HG03066 (cell line): Measurements from ENCODE around the gene POLR3G.

Experiments used
- ATAC-seq: cut with Tn5 transposase; IDR thresholded peaks from one replicate; pipeline ENCODE4 v1.9.1; 2021; ENCODE audit warnings: low read depth; ENCODE audit not compliant: unreplicated experiment

The POLR3G gene

GRCh38 chr5:90495146-90495545, 20.5 kb downstream of the POLR3G start:
- ATAC-seq, result no peak

GRCh38 chr5:90503596-90503995, 28.9 kb downstream of the POLR3G start:
- ATAC-seq, result no peak

- ATAC-seq, result no peak
Observed at GRCh38 chr5:90504743-90505142, 30.1 kb downstream of the POLR3G start.

DNA sequence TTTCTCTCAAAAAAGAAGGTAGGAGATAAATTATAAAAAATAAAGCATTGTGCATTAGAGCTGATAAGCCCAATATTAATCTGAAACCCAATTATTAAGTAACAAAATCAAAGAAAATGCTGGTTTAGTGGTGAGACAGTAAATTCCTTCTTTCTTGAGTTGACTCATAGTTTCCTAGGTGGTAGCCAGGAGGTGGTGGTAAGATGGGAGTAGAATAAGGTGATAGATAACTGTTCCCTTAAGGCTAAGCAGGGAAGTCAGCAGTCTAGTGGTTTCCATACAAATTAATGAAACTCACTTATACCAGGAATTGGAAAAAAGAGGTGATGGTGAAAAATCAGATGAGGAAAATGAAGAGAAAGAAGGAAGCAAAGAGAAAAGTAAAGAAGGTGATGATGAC, 31.6 kb downstream of the POLR3G start:
- no peak for ATAC-seq

DNA sequence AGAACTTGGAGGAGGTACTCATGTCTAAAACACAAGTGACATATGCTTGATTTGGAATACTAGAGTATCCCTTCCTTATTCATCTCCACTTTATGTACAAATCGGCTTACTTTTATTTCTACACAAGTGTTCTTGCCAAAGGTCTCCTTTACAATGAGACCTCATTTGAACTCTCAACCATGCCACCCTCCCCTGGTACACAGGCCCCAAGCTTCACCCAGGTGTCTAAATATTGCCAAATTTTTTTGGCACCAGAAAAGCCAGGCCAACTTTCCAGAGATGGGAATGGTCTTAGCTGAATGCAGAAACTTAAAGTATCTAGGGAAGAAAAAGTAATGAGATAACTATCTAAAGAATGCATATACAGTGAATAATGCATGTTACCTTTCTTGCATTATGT, 35.8 kb downstream of the POLR3G start:
- no peak for ATAC-seq

GRCh38 chr5:90514520-90514919, 39.9 kb downstream of the POLR3G start:
- ATAC-seq, result no peak

DNA sequence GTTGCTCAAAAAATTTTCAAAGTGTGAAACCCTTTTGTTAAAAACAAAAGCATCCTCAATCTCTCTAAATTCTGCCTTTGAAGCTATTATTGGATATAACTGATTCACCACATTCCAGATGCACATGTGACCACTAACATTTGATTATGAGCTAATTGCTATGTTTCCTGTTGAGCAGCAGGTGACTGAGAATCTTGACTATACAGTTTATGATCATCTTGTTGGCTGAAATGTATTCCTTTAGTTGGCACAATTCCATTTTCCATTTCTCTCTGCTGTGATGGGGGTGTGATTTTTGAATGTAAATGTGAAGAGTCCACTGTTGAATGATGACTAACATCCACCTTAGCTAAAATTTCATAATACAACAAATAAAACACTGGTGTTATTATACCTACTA, 44.0 kb downstream of the POLR3G start:
- no peak for ATAC-seq

DNA sequence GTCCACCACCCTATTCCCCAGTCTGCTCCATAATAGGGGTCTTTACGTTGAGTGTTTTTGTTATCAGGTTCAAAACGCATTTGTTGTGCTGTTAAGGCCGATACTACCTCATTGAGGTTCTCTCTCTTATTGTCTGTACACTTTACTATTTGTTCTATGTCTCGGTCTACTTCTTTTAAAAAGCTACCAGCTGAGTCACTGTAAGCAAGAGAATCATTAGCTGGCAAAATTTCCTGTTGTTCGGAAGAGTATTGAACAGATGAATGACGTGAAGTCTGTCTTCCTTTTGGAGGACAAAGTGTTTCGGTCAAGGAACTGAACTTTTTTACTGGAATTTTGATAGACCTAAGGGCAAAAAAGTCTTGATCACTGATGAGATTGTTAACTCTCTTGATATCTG, 44.4 kb downstream of the POLR3G start:
- ATAC-seq, result no peak

GRCh38 chr5:90528601-90529193, 54.0 kb downstream of the POLR3G start:
- peak; percentile 1 for ATAC-seq

- peak; percentile 92 for ATAC-seq
Observed at GRCh38 chr5:90529194-90529938, 54.7 kb downstream of the POLR3G start, which contains the start of gene LYSMD3. Gene LYSMD3, minus strand, starts transcription at chr5:90529584. Its CDS starts 4,295 bp downstream, at chr5:90525289.

- peak; percentile 55 for ATAC-seq
Observed at GRCh38 chr5:90529939-90530677, 55.4 kb downstream of the POLR3G start.

- no peak for ATAC-seq
Observed at GRCh38 chr5:90530736-90531487, 56.2 kb downstream of the POLR3G start.

DNA sequence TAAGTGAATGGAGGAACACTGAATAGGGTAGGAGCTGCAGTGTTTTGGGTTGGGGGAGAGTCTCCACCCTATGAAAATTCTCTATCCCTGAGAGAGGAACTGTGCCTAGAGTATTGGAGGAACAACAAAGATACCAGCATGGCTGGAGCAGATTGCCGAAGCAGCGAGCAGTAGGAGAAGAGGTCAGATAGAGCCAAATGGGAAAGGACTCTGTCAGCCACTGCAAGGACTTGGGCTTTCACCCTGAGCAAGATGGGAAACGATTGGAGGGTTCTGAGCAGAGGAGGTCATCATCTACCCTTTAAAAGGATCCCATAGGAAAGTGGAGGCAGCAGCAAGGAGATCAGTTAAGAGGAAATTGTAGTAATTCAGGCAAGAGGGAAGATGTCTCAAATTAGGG, 59.1 kb downstream of the POLR3G start:
- no peak for ATAC-seq

DNA sequence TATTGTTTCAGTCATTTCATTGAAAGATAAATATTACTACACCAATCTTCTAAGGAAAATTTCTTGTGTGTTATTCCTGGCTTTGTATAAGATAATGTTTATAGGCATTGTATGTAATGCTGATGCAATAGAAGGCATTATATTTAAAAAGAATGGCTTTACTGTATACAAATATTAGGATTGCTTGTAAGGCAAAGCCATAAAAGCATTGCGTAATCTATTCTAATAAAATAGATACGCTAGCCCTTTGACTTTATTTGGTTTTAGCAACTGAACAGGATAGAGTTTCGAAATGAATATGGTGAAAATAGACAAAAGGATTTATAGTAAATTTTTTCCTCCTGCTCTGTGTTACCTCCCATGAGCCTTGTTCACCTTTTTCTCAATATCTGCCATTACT, 60.3 kb downstream of the POLR3G start:
- ATAC-seq, result no peak

- no peak for ATAC-seq
Observed at GRCh38 chr5:90542827-90543519, 68.3 kb downstream of the POLR3G start.

DNA sequence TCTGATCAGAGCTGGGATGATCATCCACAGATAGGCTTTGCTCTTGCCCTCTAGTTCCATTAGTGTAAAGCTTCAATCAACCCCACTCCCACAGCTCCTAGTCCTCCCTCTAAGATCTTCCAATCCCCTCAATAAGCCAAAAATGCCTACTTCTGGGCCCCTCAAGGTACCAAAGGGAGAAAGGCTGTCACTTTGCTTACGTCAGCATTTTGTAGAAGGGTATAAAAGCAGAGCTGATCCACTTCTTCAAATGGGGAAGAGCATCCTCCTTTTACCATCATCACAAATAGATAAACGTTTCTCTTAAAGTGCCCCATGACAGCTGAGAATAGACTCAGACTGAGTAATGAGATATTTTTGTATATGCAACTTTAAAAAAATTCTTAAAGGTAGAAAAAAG, 70.8 kb downstream of the POLR3G start:
- ATAC-seq, result no peak

DNA sequence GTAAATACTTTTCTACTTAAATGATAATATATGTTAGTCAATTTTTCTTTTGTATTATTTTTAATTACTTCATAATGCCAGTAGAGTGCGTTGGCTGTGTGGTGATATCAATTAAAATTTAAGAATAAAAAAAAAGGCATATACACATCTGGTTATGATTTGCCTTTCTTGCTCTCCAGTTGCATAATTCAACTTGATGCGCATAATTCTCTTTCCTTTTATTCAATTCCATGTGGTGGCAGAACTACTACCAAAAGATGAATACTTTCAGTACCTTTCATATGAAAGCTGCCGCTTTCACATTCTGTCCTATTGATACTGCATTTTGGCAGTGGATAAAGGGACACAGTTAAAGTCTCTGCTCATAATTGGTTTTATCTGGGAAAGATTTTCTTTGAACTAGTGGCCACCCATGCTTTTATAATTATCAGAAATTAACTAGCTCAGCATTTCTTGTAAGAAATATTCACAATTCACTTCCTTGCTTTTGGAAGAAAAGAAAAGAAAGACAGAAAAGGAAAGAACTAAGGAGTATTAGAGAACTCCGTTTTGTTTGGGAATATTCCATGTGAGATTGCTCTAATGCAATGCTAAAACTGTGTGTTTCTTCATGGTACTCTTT, 71.7 kb downstream of the POLR3G start:
- ATAC-seq, result no peak

DNA sequence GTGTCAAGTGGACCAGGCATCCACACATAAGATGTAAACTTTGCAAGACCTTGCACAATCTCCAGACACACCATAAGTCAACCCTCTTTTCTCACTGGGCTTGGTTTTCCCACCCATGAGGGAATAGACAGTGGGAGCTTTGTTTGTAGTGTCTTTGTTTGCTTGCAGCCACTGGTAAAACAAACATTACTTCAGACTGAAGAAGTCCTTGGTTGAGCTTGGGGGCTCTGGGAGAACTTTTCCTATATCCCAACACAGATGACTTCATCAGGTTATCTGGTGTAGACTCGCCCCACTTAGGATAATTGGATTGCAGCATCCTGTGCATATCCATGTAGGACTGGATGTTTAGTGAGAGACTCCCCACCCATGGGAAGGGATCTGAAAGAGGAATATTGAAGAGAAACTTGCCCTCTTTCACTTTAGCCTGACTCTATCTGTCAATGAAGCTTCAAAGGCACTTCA, 72.4 kb downstream of the POLR3G start:
- ATAC-seq, result no peak

- ATAC-seq, result no peak
Observed at GRCh38 chr5:90548069-90548593, 73.5 kb downstream of the POLR3G start.

DNA sequence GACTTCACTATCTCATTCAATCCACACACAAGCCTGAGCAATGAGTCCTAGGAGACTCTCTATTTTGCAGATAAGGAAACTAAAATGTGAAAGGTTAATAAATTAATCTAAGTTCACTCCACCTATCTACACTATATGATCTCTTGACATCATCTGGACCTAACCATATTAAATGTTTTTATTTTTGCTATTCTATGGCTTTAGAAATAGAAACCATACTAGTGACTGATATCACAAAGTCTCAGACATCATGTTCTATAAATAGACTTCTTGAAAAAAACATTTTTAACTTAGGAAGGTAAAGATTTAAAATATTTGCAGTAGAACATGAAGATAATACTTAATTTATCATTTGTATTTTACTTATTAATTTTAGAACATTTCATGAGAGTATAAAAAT, 74.6 kb downstream of the POLR3G start:
- no peak for ATAC-seq
